Astrocyte (in vitro differentiated cells and primary cell): ENCODE results near the gene SLC26A6. TPM values are rescaled to one million over a fixed set of nuclear protein-coding genes. Genes with fewer than 3 reads are reported as not detected.

ENCODE experiments used
- DNase-seq: peaks from one replicate; pipeline ENCODE4 v3.0.0-alpha.2; 2010; ENCODE audit warnings: low read depth
- FAIRE-seq: peaks from 2 replicates; lab custom pipeline; 2011; peaks lifted over from hg19 to GRCh38; lab: Jason Lieb, UNC
- H2AFZ ChIP-seq: 2 replicates; pipeline ENCODE4 v1.6.0; 2012; ENCODE audit warnings: low read depth, low read length, inconsistent platforms
- H3K27ac ChIP-seq: 2 replicates; pipeline ENCODE4 v1.5.1; 2011; ENCODE audit warnings: low read depth, low read length, inconsistent platforms
- H3K27me3 ChIP-seq: 2 replicates; pipeline ENCODE4 v1.6.0; 2011; ENCODE audit warnings: low read length, inconsistent platforms; ENCODE audit not compliant: insufficient read depth
- H3K36me3 ChIP-seq: 2 replicates; pipeline ENCODE4 v1.5.1; 2011; ENCODE audit warnings: low read length, inconsistent platforms; ENCODE audit not compliant: insufficient read depth
- H3K4me1 ChIP-seq: 2 replicates; pipeline ENCODE4 v1.5.1; 2011; ENCODE audit warnings: low read length, inconsistent platforms; ENCODE audit not compliant: insufficient read depth
- H3K4me2 ChIP-seq: 2 replicates; pipeline ENCODE4 v1.6.0; 2012; ENCODE audit warnings: low read length, inconsistent platforms
- H3K4me3 ChIP-seq: 2 replicates; pipeline ENCODE4 v1.5.1; 2011; ENCODE audit warnings: low read depth, mild to moderate bottlenecking, low read length, inconsistent platforms; ENCODE audit not compliant: insufficient read depth
- H3K79me2 ChIP-seq: 2 replicates; pipeline ENCODE4 v1.6.0; 2012; ENCODE audit warnings: mild to moderate bottlenecking, low read length, inconsistent platforms; ENCODE audit not compliant: insufficient read depth
- H3K9ac ChIP-seq: 2 replicates; pipeline ENCODE4 v1.6.0; 2012; ENCODE audit warnings: mild to moderate bottlenecking, low read length, inconsistent platforms
- H3K9me3 ChIP-seq: 2 replicates; pipeline ENCODE4 v1.5.1; 2012; ENCODE audit warnings: low read depth, mild to moderate bottlenecking, low read length, inconsistent platforms; ENCODE audit not compliant: insufficient read depth
- H4K20me1 ChIP-seq: 2 replicates; pipeline ENCODE4 v1.6.0; 2012; ENCODE audit warnings: low read length, inconsistent platforms; ENCODE audit not compliant: insufficient read depth
- H3K27ac Mint-ChIP-seq: one replicate; pipeline ENCODE4 v1.8.0; 2021; ENCODE audit warnings: mild to moderate bottlenecking, mixed read lengths; ENCODE audit not compliant: unreplicated experiment
- H3K27me3 Mint-ChIP-seq: one replicate; pipeline ENCODE4 v1.8.0; 2021; ENCODE audit warnings: low read depth, mixed read lengths; ENCODE audit not compliant: unreplicated experiment
- H3K36me3 Mint-ChIP-seq: one replicate; pipeline ENCODE4 v1.8.0; 2021; ENCODE audit warnings: low read depth, mixed read lengths; ENCODE audit not compliant: unreplicated experiment
- H3K4me1 Mint-ChIP-seq: one replicate; pipeline ENCODE4 v1.8.0; 2021; ENCODE audit warnings: low read depth, mixed read lengths; ENCODE audit not compliant: unreplicated experiment
- H3K4me3 Mint-ChIP-seq: one replicate; pipeline ENCODE4 v1.8.0; 2021; ENCODE audit warnings: mild to moderate bottlenecking, moderate library complexity, mixed read lengths; ENCODE audit not compliant: unreplicated experiment
- H3K9me3 Mint-ChIP-seq: one replicate; pipeline ENCODE4 v1.8.0; 2021; ENCODE audit warnings: mild to moderate bottlenecking, mixed read lengths; ENCODE audit not compliant: unreplicated experiment
- CTCF ChIP-seq: IDR thresholded peaks from 2 replicates; pipeline ENCODE4 v1.5.1; 2011; ENCODE audit warnings: low read depth, mild to moderate bottlenecking, inconsistent platforms, low read length, moderate library complexity; ENCODE audit not compliant: insufficient read depth
- EZH2 ChIP-seq: IDR thresholded peaks from 2 replicates; pipeline ENCODE4 v1.6.1; 2012; ENCODE audit warnings: mild to moderate bottlenecking, low read length, inconsistent platforms; ENCODE audit not compliant: insufficient read depth
- total RNA-seq: library from RNA; stranded (reverse); gene quantifications from 2 replicates; pipeline ENCODE4 v1.2.1, GENCODE V29; 2021

SLC26A6 gene
- total RNA-seq, 1 donor from 2014 or later: 32.0 TPM

GRCh38 chr3:48630833-48631232, 4.4 kb downstream of the SLC26A6 start:
- Histone ChIP-seq H3K27me3 (no peaks in the 10 kb centered on the region), H4K20me1 (peaks cover 34% of the 10 kb centered on the region), H3K79me2 (peaks cover 22% of the 10 kb centered on the region), H3K4me3 (no peak overlapping the region), H3K36me3 (peaks cover 6% of the 10 kb centered on the region), H2AFZ (no peak overlapping the region), H3K4me2 (no peak overlapping the region), H3K4me1 (peaks cover 9% of the 10 kb centered on the region), H3K9me3 (no peaks in the 10 kb centered on the region), H3K27ac (no peak overlapping the region), H3K9ac (no peak overlapping the region)
- peaks cover 40% of the 10 kb centered on the region for H3K36me3 Mint-ChIP-seq
- H3K27ac Mint-ChIP-seq: no peak overlapping the region
- H3K4me1 Mint-ChIP-seq: peaks cover 7% of the 10 kb centered on the region
- no peak for FAIRE-seq
- H3K27me3 Mint-ChIP-seq: no peaks in the 10 kb centered on the region
- H3K4me3 Mint-ChIP-seq: no peak overlapping the region
- TF ChIP-seq EZH2 (no peak), CTCF (no peak)
- DNase-seq: no peak
- H3K9me3 Mint-ChIP-seq: no peaks in the 10 kb centered on the region

- Histone ChIP-seq H3K27ac (no peak overlapping the region), H3K27me3 (no peaks in the 10 kb centered on the region), H3K9me3 (no peaks in the 10 kb centered on the region), H3K4me3 (no peak overlapping the region), H3K9ac (no peak overlapping the region), H4K20me1 (peaks cover 34% of the 10 kb centered on the region), H2AFZ (no peak overlapping the region), H3K4me1 (peaks cover 6% of the 10 kb centered on the region), H3K79me2 (peaks cover 22% of the 10 kb centered on the region), H3K4me2 (no peak overlapping the region), H3K36me3 (peaks cover 6% of the 10 kb centered on the region)
- Mint-ChIP-seq H3K4me3 (peak overlapping the region; percentile 66), H3K27ac (no peak overlapping the region), H3K4me1 (peaks cover 7% of the 10 kb centered on the region), H3K9me3 (no peaks in the 10 kb centered on the region), H3K27me3 (no peaks in the 10 kb centered on the region), H3K36me3 (peaks cover 40% of the 10 kb centered on the region)
- TF ChIP-seq EZH2: no peak
- no peak for TF ChIP-seq CTCF
- FAIRE-seq (no peak), DNase-seq (no peak)
Measured at GRCh38 chr3:48630407-48630806, 4.9 kb downstream of the SLC26A6 start.

- Histone ChIP-seq H3K4me1 (peaks cover 6% of the 10 kb centered on the region), H3K4me2 (no peak overlapping the region), H4K20me1 (peaks cover 34% of the 10 kb centered on the region), H3K36me3 (peaks cover 6% of the 10 kb centered on the region), H3K79me2 (peaks cover 20% of the 10 kb centered on the region), H3K27ac (no peak overlapping the region), H2AFZ (no peak overlapping the region), H3K4me3 (no peak overlapping the region), H3K27me3 (no peaks in the 10 kb centered on the region), H3K9me3 (no peaks in the 10 kb centered on the region), H3K9ac (no peak overlapping the region)
- Mint-ChIP-seq H3K36me3 (peaks cover 45% of the 10 kb centered on the region), H3K4me3 (no peak overlapping the region), H3K9me3 (no peaks in the 10 kb centered on the region), H3K27me3 (no peaks in the 10 kb centered on the region), H3K27ac (no peak overlapping the region), H3K4me1 (peaks cover 7% of the 10 kb centered on the region)
- TF ChIP-seq EZH2 (no peak), CTCF (no peak)
- no peak for FAIRE-seq
- no peak for DNase-seq
Measured at GRCh38 chr3:48629894-48630293, 5.4 kb downstream of the SLC26A6 start.
